Transverse colon (tissue), 4 donors: ENCODE measurements around the gene CLDN14.

Experiments used
- CTCF ChIP-seq, 5 experiments: fragments of 200-600 bp in 3 of 5; fragments of 450-650 bp in 2 of 5; sonication (generic) in 3 of 5; IDR thresholded peaks; 1 replicate in 2 of 5; 2 replicates in 3 of 5; pipeline ENCODE4 v1.5.1; 2016 to 2017; ENCODE audit warnings: antibody characterized with exemption in 5 of 5, inconsistent platforms in 3 of 5, mild to moderate bottlenecking in 2 of 5, moderate library complexity in 1 of 5
- EP300 ChIP-seq: sonication (generic); formaldehyde crosslinking; IDR thresholded peaks from one replicate; pipeline ENCODE4 v1.6.1; 2017; ENCODE audit warnings: antibody characterized with exemption, low read depth
- POLR2A ChIP-seq: fragments of 450-650 bp; IDR thresholded peaks from one replicate; pipeline ENCODE4 v1.6.1; 2016; ENCODE audit warnings: antibody characterized with exemption, mild to moderate bottlenecking, moderate library complexity
- POLR2AphosphoS5 ChIP-seq, 3 donors: sonication (generic); formaldehyde crosslinking; IDR thresholded peaks; one replicate each; pipeline ENCODE4 v1.6.1; 2016; ENCODE audit warnings: antibody characterized with exemption in 3 of 3

DNA sequence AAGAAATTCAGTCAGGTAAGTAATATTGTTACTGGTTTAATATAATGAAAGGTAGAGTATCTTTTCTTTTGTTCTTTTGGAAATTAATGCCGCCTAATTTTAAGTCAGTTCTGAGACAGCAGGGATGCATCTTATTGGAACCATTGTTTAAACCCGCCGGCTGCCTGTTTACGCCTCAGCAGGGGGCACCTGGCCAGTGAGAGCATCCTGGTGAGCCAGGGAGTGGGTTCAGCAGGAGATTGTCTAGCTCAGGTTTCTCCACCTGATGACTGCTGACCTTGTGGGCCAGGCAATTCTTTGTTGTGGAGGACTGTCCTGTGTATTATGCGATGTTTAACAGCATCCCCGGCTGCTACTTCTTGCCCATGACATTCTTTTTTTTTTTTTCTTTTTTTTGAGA is 64.5 kb downstream of the CLDN14 start:
- TF ChIP-seq POLR2A (no peak), POLR2AphosphoS5 (IDR thresholded peaks at IDR 0.05) (no peak), CTCF (IDR thresholded peaks at IDR 0.05) (no peak), EP300 (no peak)
